ENCODE measurements around the gene CACNA1I. TPM values are rescaled to one million over a fixed set of nuclear protein-coding genes. Genes with fewer than 3 reads are reported as not detected.

CACNA1I gene
- total and polyA plus RNA-seq, 7 experiments from 2014 or later = 0.40 to 51.2 (median 22.0) TPM

- Mint-ChIP-seq H3K27ac (peak overlapping the region in 8 of 9 donors; percentile 64 to 90 (median 72)), H3K9me3 (peaks cover 0 to 7% (median 3%) of the 10 kb centered on the region in 11 donors), H3K4me3 (peak overlapping the region in 5 of 10 donors; percentile 18 to 64 (median 43)), H3K27me3 (peaks cover 0 to 24% (median 4%) of the 10 kb centered on the region in 5 donors), H3K4me1 (peaks cover 14 to 39% (median 27%) of the 10 kb centered on the region in 7 donors), H3K36me3 (peaks cover 20 to 55% (median 36%) of the 10 kb centered on the region in 5 donors)
- H3K36me3 ChIP-seq (ENCODE audit: control insufficient read depth in 2 of 3, insufficient read depth in 3 of 3, low read length in 3 of 3) = peaks cover 0 to 35% (median 0%) of the 10 kb centered on the region in 3 experiments
- CTCF ChIA-PET = no interaction called here
- H3K4me3 ChIP-seq (ENCODE audit: low read length) = no peak overlapping the region
- H3K4me1 ChIP-seq (ENCODE audit: control insufficient read depth in 2 of 2, insufficient read depth in 2 of 2, low read length in 2 of 2) = peaks cover 0 to 28% of the 10 kb centered on the region in 2 donors
- DNase-seq = no peak
- POLR2A ChIA-PET = interaction anchor here (0.6 to 1.0 kb wide), 3 partner anchors 36 to 329 kb away, joined by 3 to 4 read pairs (median 3); partner anchors contain the start of gene FAM83F
- intact Hi-C loops (cut with micrococcal nuclease) = no loop called here
- ATAC-seq = no peak
- peaks cover 0 to 8% (median 0%) of the 10 kb centered on the region in 3 experiments for H3K9me3 ChIP-seq (ENCODE audit: control insufficient read depth in 2 of 3, low read length in 3 of 3)
- no peaks in the 10 kb centered on the region for H3K27me3 ChIP-seq (ENCODE audit: control insufficient read depth in 2 of 2, insufficient read depth in 2 of 2, low read length in 2 of 2)
- H3K27ac ChIP-seq (ENCODE audit: low read depth, low read length) = no peak overlapping the region
Observed at GRCh38 chr22:39665661-39666431, 95.3 kb downstream of the CACNA1I start.

- H3K27me3 Mint-ChIP-seq = peaks cover 0 to 18% (median 4%) of the 10 kb centered on the region in 5 donors
- peaks cover 3 to 14% (median 8%) of the 10 kb centered on the region in 11 donors for H3K9me3 Mint-ChIP-seq
- H3K9me3 ChIP-seq (ENCODE audit: control insufficient read depth in 2 of 3, low read length in 3 of 3) = peaks cover 0 to 14% (median 4%) of the 10 kb centered on the region in 3 experiments
- peaks cover 0 to 42% (median 0%) of the 10 kb centered on the region in 3 experiments for H3K36me3 ChIP-seq (ENCODE audit: control insufficient read depth in 2 of 3, insufficient read depth in 3 of 3, low read length in 3 of 3)
- peaks cover 25 to 57% (median 43%) of the 10 kb centered on the region in 5 donors for H3K36me3 Mint-ChIP-seq
- peaks cover 9 to 32% (median 21%) of the 10 kb centered on the region in 7 donors for H3K4me1 Mint-ChIP-seq
- H3K4me1 ChIP-seq (ENCODE audit: control insufficient read depth in 2 of 2, insufficient read depth in 2 of 2, low read length in 2 of 2) = peaks cover 0 to 22% of the 10 kb centered on the region in 2 donors
- no peak overlapping the region for H3K4me3 Mint-ChIP-seq
- H3K4me3 ChIP-seq (ENCODE audit: low read length) = no peak overlapping the region
- CTCF ChIA-PET = no interaction called here
- peak overlapping the region in 1 of 9 donors; percentile 65 for H3K27ac Mint-ChIP-seq
- no peak for ATAC-seq
- no peaks in the 10 kb centered on the region for H3K27me3 ChIP-seq (ENCODE audit: control insufficient read depth in 2 of 2, insufficient read depth in 2 of 2, low read length in 2 of 2)
- no peak for DNase-seq
- POLR2A ChIA-PET = interaction anchor here (0.6 to 1.0 kb wide), 3 partner anchors 37 to 328 kb away, joined by 3 to 4 read pairs (median 3); partner anchors contain the start of gene FAM83F
- intact Hi-C loops (cut with micrococcal nuclease) = no loop called here
- H3K27ac ChIP-seq (ENCODE audit: low read depth, low read length) = no peak overlapping the region
Observed at GRCh38 chr22:39666495-39666894, 95.9 kb downstream of the CACNA1I start.

- ChIA-PET CTCF (no interaction called here), POLR2A (interaction anchor here (1.0 kb wide), 1 partner anchor 37 kb away, joined by 3 read pairs; no protein-coding TSS in a partner anchor)
- peaks cover 3 to 18% (median 12%) of the 10 kb centered on the region in 11 donors for H3K9me3 Mint-ChIP-seq
- no peak overlapping the region for H3K27ac ChIP-seq (ENCODE audit: low read depth, low read length)
- H3K27me3 Mint-ChIP-seq = peaks cover 0 to 17% (median 4%) of the 10 kb centered on the region in 5 donors
- no peak for DNase-seq
- H3K36me3 ChIP-seq (ENCODE audit: control insufficient read depth in 2 of 3, insufficient read depth in 3 of 3, low read length in 3 of 3) = peaks cover 0 to 46% (median 2%) of the 10 kb centered on the region in 3 experiments
- no peak overlapping the region for H3K4me3 Mint-ChIP-seq
- peaks cover 8 to 30% (median 20%) of the 10 kb centered on the region in 7 donors for H3K4me1 Mint-ChIP-seq
- no peaks in the 10 kb centered on the region for H3K27me3 ChIP-seq (ENCODE audit: control insufficient read depth in 2 of 2, insufficient read depth in 2 of 2, low read length in 2 of 2)
- intact Hi-C loops (cut with micrococcal nuclease) = no loop called here
- peaks cover 0 to 19% of the 10 kb centered on the region in 2 donors for H3K4me1 ChIP-seq (ENCODE audit: control insufficient read depth in 2 of 2, insufficient read depth in 2 of 2, low read length in 2 of 2)
- peaks cover 29 to 61% (median 47%) of the 10 kb centered on the region in 5 donors for H3K36me3 Mint-ChIP-seq
- ATAC-seq = no peak
- H3K4me3 ChIP-seq (ENCODE audit: low read length) = no peak overlapping the region
- H3K9me3 ChIP-seq (ENCODE audit: control insufficient read depth in 2 of 3, low read length in 3 of 3) = peaks cover 0 to 18% (median 8%) of the 10 kb centered on the region in 3 experiments
- no peak overlapping the region for H3K27ac Mint-ChIP-seq
Observed at GRCh38 chr22:39666926-39667325, 96.4 kb downstream of the CACNA1I start.

GRCh38 chr22:39669432-39669831 lies 98.9 kb downstream of the CACNA1I start:
- H3K27me3 ChIP-seq (ENCODE audit: control insufficient read depth in 2 of 2, insufficient read depth in 2 of 2, low read length in 2 of 2) = no peaks in the 10 kb centered on the region
- H3K27ac ChIP-seq (ENCODE audit: low read depth, low read length) = no peak overlapping the region
- DNase-seq (no peak), ATAC-seq (no peak)
- peaks cover 3 to 24% (median 16%) of the 10 kb centered on the region in 11 donors for H3K9me3 Mint-ChIP-seq
- H3K36me3 Mint-ChIP-seq = peaks cover 39 to 78% (median 66%) of the 10 kb centered on the region in 5 donors
- CTCF ChIA-PET = no interaction called here
- H3K4me1 ChIP-seq (ENCODE audit: control insufficient read depth in 2 of 2, insufficient read depth in 2 of 2, low read length in 2 of 2) = no peaks in the 10 kb centered on the region
- POLR2A ChIA-PET = interaction anchor here (1.0 to 1.7 kb wide), 2 partner anchors 9 to 241 kb away, joined by 4 read pairs; no protein-coding TSS in a partner anchor
- H3K4me3 Mint-ChIP-seq = no peak overlapping the region
- peaks cover 0 to 71% (median 10%) of the 10 kb centered on the region in 3 experiments for H3K36me3 ChIP-seq (ENCODE audit: control insufficient read depth in 2 of 3, insufficient read depth in 3 of 3, low read length in 3 of 3)
- H3K27me3 Mint-ChIP-seq = peaks cover 0 to 5% (median 0%) of the 10 kb centered on the region in 5 donors
- intact Hi-C loops (cut with micrococcal nuclease) = no loop called here
- H3K4me3 ChIP-seq (ENCODE audit: low read length) = no peak overlapping the region
- H3K4me1 Mint-ChIP-seq = peaks cover 0 to 10% (median 8%) of the 10 kb centered on the region in 7 donors
- peaks cover 0 to 28% (median 11%) of the 10 kb centered on the region in 3 experiments for H3K9me3 ChIP-seq (ENCODE audit: control insufficient read depth in 2 of 3, low read length in 3 of 3)
- no peak overlapping the region for H3K27ac Mint-ChIP-seq

- H3K4me3 ChIP-seq (ENCODE audit: low read length) = no peak overlapping the region
- Mint-ChIP-seq H3K27ac (no peak overlapping the region), H3K36me3 (peaks cover 35 to 74% (median 61%) of the 10 kb centered on the region in 5 donors), H3K27me3 (no peaks in the 10 kb centered on the region), H3K4me3 (no peak overlapping the region), H3K9me3 (peaks cover 3 to 24% (median 16%) of the 10 kb centered on the region in 11 donors), H3K4me1 (peaks cover 0 to 6% (median 0%) of the 10 kb centered on the region in 7 donors)
- ATAC-seq (no peak), DNase-seq (no peak)
- intact Hi-C loops (cut with micrococcal nuclease) = no loop called here
- H3K27me3 ChIP-seq (ENCODE audit: control insufficient read depth in 2 of 2, insufficient read depth in 2 of 2, low read length in 2 of 2) = no peaks in the 10 kb centered on the region
- peaks cover 0 to 64% (median 13%) of the 10 kb centered on the region in 3 experiments for H3K36me3 ChIP-seq (ENCODE audit: control insufficient read depth in 2 of 3, insufficient read depth in 3 of 3, low read length in 3 of 3)
- H3K4me1 ChIP-seq (ENCODE audit: control insufficient read depth in 2 of 2, insufficient read depth in 2 of 2, low read length in 2 of 2) = no peaks in the 10 kb centered on the region
- POLR2A ChIA-PET = interaction anchor here (0.8 to 0.9 kb wide), 3 partner anchors 13 to 149 kb away, joined by 3 read pairs; no protein-coding TSS in a partner anchor
- peaks cover 0 to 28% (median 11%) of the 10 kb centered on the region in 3 experiments for H3K9me3 ChIP-seq (ENCODE audit: control insufficient read depth in 2 of 3, low read length in 3 of 3)
- no peak overlapping the region for H3K27ac ChIP-seq (ENCODE audit: low read depth, low read length)
- CTCF ChIA-PET = interaction anchor here (0.7 kb wide), 1 partner anchor 11 kb away, joined by 3 read pairs; no protein-coding TSS in a partner anchor
Observed at GRCh38 chr22:39671936-39672335, 101.4 kb downstream of the CACNA1I start.

GRCh38 chr22:39674536-39674935 lies 104.0 kb downstream of the CACNA1I start:
- peaks cover 29 to 48% (median 42%) of the 10 kb centered on the region in 5 donors for H3K36me3 Mint-ChIP-seq
- H3K27me3 ChIP-seq (ENCODE audit: control insufficient read depth in 2 of 2, insufficient read depth in 2 of 2, low read length in 2 of 2) = no peaks in the 10 kb centered on the region
- ATAC-seq = no peak
- no peak overlapping the region for H3K27ac ChIP-seq (ENCODE audit: low read depth, low read length)
- CTCF ChIA-PET = no interaction called here
- H3K27ac Mint-ChIP-seq = no peak overlapping the region
- H3K4me3 ChIP-seq (ENCODE audit: low read length) = no peak overlapping the region
- intact Hi-C loops (cut with micrococcal nuclease) = no loop called here
- H3K36me3 ChIP-seq (ENCODE audit: control insufficient read depth in 2 of 3, insufficient read depth in 3 of 3, low read length in 3 of 3) = peaks cover 0 to 61% (median 13%) of the 10 kb centered on the region in 3 experiments
- POLR2A ChIA-PET = interaction anchor here (0.6 kb wide), 2 partner anchors 30 to 351 kb away, joined by 3 to 4 read pairs; no protein-coding TSS in a partner anchor
- H3K4me3 Mint-ChIP-seq = no peak overlapping the region
- no peaks in the 10 kb centered on the region for H3K27me3 Mint-ChIP-seq
- H3K9me3 Mint-ChIP-seq = peaks cover 3 to 24% (median 13%) of the 10 kb centered on the region in 11 donors
- peaks cover 0 to 6% (median 0%) of the 10 kb centered on the region in 7 donors for H3K4me1 Mint-ChIP-seq
- H3K4me1 ChIP-seq (ENCODE audit: control insufficient read depth in 2 of 2, insufficient read depth in 2 of 2, low read length in 2 of 2) = no peaks in the 10 kb centered on the region
- H3K9me3 ChIP-seq (ENCODE audit: control insufficient read depth in 2 of 3, low read length in 3 of 3) = peaks cover 0 to 28% (median 11%) of the 10 kb centered on the region in 3 experiments
- DNase-seq = no peak

Measured in naive thymus-derived CD4-positive, alpha-beta T cell (primary cell).